KG1 (cell line): Measurements from ENCODE around the gene FEN1.

Source experiments
- DNase-seq: peaks from one replicate; lab custom pipeline; 2025; lab: John Stamatoyannopoulos, UW

The FEN1 gene

GRCh38 chr11:61775106-61775505 lies 17.6 kb upstream of the FEN1 start:
- no peak for DNase-seq

- no peak for DNase-seq
Measured at GRCh38 chr11:61775606-61776554, 16.8 kb upstream of the FEN1 start.

GRCh38 chr11:61776561-61777075 lies 16.1 kb upstream of the FEN1 start:
- peak; percentile 65 for DNase-seq

DNA sequence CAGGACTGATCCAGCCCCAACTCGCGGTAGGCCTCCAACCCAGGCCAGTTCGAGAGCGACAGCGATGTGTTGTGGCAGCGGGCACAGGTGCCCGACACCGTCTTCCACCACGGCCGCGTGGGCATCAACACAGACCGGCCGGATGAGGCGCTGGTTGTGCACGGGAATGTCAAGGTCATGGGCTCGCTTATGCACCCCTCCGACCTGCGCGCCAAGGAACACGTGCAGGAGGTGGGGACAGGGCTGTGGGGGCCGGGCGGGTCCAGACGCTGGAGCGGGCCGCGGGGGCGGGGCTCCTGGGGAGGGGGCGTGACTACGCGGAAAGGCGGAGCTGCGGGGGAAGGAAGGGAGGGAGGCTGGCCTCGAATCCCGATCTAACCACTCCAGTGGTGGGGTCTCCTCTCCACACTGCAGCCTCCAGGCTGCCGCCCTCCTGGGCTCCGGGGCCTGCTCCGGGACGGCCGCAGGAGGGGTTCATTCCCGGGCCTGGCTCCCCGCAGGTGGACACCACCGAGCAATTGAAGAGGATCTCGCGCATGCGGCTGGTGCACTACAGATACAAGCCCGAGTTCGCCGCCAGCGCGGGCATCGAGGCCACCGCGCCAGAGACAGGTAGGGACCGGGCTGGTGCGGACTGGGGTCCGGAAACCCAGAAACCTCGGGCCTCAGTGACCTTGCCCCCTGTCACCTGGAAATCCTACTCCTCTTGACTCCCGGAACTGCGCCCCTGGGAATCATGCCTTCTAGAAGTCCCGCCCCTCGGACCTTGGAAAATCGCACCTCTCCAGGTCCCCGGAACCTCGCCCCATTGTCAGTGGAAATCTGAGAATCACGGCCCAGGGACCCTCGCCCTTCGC lies 15.2 kb upstream of the FEN1 start:
- DNase-seq = no peak

DNA sequence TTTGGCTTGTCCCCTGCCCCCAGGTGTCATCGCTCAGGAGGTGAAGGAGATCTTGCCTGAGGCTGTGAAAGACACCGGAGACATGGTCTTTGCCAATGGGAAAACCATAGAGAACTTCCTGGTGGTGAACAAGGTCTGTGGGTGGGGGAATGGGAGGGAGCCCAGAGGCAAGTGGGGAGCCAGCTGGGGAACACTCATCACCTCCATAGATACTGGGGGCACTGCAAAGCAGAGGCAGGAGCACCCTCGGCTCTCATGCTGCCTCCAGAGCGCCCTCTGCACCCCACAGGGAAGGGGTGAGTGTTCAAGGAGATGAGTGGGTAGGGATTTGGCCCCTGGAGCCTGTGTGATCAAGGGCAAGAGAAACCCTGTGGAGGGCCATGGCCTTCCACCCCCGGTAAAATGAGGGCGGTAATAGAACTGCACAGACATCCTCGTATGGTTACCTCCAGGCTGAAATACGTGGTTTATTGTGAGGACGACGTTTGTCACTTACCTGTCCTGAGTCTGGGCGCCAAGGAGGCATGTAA lies 14.3 kb upstream of the FEN1 start:
- no peak for DNase-seq

DNA sequence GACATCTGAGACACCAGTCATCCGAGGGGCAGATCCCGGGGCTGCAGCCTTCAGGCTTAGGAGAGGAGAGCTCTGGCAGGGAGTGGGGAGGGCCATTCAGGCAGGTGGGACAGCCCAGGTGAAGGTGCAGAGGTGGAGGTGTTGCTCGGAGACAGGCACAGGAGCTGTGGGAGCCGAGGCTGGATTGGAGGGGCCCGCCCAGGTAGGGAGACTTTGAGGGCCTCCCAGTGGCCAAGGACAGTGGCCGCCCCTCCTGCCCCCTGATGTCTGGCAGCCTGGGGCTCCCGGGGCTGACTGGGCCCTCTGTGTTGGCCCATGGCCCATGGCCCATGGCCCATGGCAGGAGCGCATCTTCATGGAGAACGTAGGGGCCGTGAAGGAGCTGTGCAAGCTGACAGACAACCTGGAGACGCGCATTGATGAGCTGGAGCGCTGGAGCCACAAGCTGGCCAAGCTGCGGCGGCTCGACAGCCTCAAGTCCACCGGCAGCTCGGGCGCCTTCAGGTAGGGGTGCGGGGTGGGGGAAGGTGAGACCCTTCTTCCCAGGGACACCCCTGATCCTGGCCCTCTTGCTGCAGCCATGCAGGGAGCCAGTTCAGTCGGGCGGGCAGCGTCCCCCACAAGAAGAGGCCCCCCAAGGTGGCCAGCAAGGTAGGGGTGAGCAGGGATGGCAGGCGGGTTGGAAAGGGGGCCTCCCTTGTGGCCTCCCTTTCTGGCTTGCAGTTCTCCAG lies 13.6 kb upstream of the FEN1 start:
- no peak for DNase-seq

- DNase-seq = no peak
Measured at GRCh38 chr11:61779666-61780525, 12.8 kb upstream of the FEN1 start.

DNA sequence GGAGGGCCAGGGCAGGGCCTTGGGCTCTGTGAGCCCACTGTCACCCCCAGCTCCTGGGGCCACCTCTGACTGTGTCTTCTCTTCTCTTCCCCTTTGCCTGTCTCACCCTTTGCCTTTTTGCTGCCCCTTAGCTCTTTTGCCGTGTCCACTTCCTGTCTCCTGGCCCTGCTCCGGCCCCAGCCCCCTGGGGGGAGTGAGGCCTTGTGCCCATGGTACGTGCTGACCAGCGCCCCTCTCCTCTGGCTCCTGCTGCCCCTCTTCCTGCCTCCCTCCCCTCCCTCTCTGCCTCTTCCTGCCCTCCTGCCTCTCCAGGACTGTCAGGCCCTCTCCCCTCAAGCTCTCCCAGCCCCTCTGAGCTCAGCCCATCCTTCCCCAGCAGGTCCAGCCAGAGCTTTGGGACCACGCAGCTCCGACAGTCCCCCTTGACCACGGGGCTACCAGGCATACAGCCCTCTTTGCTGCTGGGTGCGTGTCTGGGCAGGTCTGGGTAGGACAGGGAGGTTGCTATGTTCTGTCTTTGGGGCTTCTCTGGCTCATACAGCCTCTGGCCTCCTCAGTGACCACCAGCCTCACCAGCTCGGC lies 12.0 kb upstream of the FEN1 start:
- DNase-seq = no peak

DNA sequence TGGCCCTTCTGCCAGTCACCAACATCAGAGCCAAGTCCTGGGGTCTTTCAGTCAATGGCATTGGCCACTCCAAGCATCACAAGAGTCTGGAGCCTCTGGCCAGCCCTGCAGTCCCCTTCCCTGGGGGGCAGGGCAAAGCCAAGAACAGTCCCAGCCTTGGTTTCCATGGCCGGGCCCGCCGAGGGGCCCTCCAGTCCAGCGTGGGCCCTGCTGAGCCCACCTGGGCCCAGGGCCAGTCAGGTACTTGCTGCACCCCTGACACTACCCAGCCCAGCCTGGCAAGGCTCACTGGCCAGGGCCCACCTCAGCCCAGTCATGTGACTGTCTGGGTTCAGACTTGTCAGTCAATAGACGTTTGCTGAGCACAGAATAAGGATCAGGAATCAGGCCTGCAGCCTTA lies 11.1 kb upstream of the FEN1 start:
- no peak for DNase-seq

GRCh38 chr11:61782299-61782698 lies 10.4 kb upstream of the FEN1 start:
- no peak for DNase-seq

DNA sequence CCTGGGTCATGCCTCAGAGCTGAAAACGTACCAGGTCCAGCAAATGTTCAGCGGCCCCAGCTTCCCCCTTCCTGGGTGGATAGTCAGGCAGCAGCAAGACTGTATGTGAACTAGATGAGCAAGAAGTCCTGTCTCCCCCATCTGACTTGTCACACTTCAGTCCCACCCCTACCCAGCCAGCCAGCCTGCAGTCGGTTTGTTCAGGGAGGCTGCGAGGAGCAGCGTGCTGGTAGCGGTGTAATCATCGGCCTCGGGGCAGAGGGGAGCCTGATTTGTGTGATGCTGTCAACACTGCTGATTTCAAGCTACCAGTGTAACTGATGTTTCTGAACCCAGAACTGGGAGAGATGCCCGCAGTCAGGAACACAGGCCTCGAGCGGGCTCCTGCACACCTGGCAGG lies 9.9 kb upstream of the FEN1 start:
- no peak for DNase-seq

- no peak for DNase-seq
Measured at GRCh38 chr11:61783717-61784505, 8.8 kb upstream of the FEN1 start.

GRCh38 chr11:61784506-61784805 lies 8.3 kb upstream of the FEN1 start:
- no peak for DNase-seq

DNA sequence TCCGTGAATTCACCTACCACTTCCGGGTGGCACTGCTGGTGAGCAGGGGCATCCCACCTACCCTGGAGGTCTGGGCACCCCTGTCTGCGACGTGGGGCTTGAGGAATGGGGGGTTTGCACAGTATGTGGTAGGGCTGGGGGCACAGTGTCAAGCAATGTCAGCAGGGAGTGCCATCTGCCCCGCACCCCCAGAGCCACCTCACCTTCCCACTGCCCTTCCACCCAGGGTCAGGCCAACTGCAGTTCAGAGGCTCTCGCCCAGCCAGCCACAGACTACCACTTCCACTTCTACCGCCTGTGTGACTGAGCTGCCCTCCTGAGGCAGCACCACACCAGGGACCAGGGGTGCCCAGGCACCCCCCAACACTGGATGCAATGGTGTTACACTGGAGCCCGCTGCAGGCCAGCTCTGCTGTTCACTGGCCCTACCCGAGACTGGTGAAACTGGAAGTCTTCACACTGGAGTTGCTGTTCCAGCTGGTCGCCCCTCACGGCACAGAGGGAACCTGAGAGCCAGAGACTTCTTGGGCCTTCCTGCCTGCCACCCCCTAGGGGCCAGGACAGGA lies 6.8 kb upstream of the FEN1 start:
- DNase-seq = no peak

- peak; percentile 25 for DNase-seq
Measured at GRCh38 chr11:61787928-61788491, 4.7 kb upstream of the FEN1 start.

- no peak for DNase-seq
Measured at GRCh38 chr11:61791737-61792309, 888 bp upstream of the FEN1 start.

- DNase-seq = peak; percentile 85
Measured at GRCh38 chr11:61793083-61793828, 545 bp downstream of the FEN1 start.

DNA sequence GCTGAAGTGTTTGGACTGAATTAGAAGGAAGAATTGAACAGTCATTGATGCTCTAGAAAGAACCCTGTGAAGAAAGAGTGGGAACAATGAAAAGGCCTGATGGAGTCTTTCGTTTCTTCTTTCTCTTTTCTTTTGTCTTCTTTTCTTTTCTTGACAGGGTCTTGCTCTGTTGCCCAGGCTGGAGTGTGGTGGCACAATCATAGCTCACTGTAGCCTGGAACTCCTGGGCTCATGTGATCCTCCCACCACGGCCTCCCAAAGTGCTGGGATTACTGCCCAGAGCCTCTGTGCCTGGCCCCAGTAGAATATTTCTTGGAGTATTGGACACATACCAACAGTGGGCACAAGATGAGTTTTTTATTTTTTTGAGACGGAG lies 1.1 kb downstream of the FEN1 start:
- DNase-seq = no peak
